Fibroblast of lung (primary cell): ENCODE results near the gene PGK2.

Experiments
- EZH2 ChIP-seq: IDR thresholded peaks from 2 replicates; pipeline ENCODE4 v1.5.1; 2012; ENCODE audit warnings: low read length, control low read depth, mild to moderate bottlenecking; ENCODE audit errors: missing control alignments
- TF ChIP-seq, protein P1 (sequence below), 2 donors: IDR thresholded peaks in 1 of 2; conservative IDR thresholded peaks in 1 of 2; 1 replicate in 1 of 2; 2 replicates in 1 of 2; pipeline ENCODE4 v1.5.1; 2011 to 2012; ENCODE audit warnings: low read length in 2 of 2, control low read depth in 1 of 2, inconsistent platforms in 1 of 2, low read depth in 1 of 2, mild to moderate bottlenecking in 1 of 2

GRCh38 chr6:49787176-49787575 is at the start of gene PGK2:
- TF ChIP-seq, protein P1, sequence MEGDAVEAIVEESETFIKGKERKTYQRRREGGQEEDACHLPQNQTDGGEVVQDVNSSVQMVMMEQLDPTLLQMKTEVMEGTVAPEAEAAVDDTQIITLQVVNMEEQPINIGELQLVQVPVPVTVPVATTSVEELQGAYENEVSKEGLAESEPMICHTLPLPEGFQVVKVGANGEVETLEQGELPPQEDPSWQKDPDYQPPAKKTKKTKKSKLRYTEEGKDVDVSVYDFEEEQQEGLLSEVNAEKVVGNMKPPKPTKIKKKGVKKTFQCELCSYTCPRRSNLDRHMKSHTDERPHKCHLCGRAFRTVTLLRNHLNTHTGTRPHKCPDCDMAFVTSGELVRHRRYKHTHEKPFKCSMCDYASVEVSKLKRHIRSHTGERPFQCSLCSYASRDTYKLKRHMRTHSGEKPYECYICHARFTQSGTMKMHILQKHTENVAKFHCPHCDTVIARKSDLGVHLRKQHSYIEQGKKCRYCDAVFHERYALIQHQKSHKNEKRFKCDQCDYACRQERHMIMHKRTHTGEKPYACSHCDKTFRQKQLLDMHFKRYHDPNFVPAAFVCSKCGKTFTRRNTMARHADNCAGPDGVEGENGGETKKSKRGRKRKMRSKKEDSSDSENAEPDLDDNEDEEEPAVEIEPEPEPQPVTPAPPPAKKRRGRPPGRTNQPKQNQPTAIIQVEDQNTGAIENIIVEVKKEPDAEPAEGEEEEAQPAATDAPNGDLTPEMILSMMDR (conservative IDR thresholded peaks at IDR 0.05 in 1 of 2, IDR thresholded peaks at IDR 0.05 in 1 of 2; ENCODE audit: low read depth in 1 of 2, low read length in 2 of 2), result no peak
- no peak for TF ChIP-seq EZH2
